GM21423 (cell line): ENCODE measurements around the gene INTS4.
"Not testable (repeated sequence)": the region's sequence is repeated elsewhere in the genome, so short reads cannot be mapped to it uniquely, and the experiment has no call there.

Experiments
- ATAC-seq: cut with Tn5 transposase; IDR thresholded peaks from one replicate; pipeline ENCODE4 v1.9.1; 2021; ENCODE audit warnings: mild to moderate bottlenecking, moderate library complexity; ENCODE audit not compliant: unreplicated experiment

INTS4 gene

GRCh38 chr11:77959434-77959833 is 35.0 kb downstream of the INTS4 start:
- no peak for ATAC-seq

DNA sequence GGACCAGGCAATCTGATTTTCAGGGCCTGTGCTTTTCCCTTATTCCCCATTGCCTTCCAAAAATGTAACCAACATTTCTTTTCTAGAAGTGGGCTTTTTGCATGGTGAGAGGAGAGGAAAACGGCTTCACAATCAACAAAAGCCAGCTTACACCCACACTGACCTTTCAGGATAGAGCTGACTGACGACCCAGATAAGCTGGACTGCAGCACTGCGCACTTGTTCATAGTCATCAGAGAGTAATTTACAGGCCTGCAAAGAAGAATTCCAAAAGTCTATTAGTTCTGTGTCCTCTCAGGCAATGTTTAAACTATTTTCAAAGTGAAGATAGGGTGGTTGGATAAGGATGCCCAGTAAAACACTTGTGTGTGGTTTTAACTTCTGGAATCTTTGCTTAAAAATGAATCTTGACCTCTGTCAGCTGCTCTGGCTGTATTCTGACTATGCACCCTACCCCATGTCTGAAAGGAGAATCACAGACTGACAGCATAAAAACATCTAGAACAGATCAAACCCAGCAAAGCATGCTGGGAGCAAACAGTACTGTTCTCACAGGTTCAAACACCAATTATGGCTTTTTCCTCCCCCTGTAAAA is 35.8 kb downstream of the INTS4 start:
- ATAC-seq = not testable (repeated sequence)

DNA sequence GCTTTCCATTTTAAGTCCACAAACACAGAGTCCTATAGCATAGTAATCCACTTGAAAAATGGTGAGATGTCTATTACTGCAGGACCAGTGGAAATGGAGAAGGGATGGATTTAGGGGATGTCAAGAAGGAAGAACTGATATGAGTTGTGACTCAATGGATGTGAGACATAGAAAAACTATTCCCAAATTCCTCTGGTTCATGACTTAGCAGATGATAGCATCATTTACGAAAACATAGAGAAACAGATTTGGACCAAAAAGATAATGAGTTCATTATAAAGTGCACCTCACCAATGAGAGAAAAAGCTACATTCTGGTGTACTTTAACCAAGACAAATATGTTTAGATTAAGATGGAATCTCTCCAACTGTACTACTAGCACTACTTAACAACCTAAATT is 51.2 kb downstream of the INTS4 start:
- not testable (repeated sequence) for ATAC-seq

GRCh38 chr11:77942465-77942864 is 52.0 kb downstream of the INTS4 start:
- ATAC-seq = not testable (repeated sequence)

DNA sequence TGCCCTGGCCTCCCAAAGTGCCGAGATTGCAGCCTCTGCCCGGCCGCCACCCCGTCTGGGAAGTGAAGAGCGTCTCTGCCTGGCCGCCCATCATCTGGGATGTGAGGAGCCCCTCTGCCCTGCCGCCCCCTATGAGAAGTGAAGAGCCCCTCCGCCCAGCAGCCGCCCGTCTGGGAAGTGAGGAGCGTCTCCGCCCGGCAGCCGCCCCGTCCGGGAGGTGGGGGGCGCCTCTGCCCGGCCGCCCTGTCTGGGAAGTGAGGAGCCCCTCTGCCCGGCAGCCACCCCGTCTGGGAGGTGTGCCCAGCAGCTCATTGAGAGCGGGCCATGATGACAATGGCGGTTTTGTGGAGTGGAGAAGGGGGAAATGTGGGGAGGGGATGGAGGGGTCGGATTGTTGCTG is 60.9 kb downstream of the INTS4 start:
- ATAC-seq = not testable (repeated sequence)

DNA sequence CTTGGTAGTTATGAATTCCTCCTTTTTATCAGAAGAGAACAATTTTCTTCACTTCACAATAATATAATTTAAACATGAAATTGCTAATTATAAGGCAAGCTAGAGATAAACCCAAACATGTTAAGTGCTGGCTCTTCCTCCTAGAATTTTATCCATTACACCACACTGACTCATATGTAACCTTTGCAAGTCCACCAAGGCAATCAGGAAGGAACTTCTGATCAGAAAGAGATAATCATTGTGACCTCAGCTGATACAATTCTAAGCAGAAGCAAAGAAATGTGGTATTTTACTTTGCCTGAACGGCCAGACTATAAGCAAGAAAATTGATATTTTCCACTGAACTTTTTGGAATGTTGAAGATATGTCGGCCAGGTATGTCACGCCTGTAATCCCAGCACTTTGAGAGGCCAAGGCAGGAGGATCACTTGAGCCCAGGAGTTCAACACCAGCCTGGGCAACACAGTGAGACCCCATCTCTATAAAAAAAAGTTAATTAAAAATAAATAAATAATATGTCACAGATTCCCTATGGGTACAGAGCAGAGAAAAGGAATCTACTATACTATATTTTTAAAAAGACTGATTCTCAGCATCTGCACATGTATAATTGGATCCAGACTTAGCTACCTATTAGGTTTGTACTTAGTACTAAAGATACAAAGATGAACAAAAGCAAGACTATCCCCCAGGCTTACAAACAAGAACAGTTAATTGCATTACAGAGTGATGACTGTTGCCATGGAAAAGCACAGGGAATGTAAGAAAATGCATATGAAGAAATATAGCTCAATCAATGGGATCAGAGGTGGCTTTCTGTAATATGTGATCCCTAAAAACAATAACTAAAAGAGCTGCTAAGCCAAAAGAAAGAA is 63.9 kb downstream of the INTS4 start:
- ATAC-seq = not testable (repeated sequence)

GRCh38 chr11:77917713-77918112 is 76.8 kb downstream of the INTS4 start:
- not testable (repeated sequence) for ATAC-seq

DNA sequence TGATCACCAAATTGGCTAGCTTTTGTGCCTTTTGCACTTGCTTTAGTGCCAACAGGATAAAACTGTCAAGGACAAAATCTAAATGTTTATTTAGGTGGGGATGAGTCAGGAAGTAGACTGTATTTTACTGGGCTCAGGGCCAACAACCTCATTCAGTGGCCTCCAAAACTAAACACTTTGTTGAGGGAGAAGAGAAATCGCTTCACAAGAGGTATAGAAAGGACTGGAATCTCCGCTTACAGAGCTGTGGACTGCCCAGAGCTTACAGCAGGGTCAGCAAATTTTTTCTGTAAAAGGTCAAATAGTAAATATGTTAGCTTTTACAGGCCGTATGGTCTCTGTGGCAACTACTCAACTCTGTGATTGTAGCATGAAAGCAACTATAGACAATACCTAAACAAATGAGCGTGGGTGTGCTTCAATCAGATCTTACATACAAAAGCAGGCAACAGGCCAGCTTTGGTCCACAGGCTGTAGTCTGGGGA is 80.1 kb downstream of the INTS4 start:
- not testable (repeated sequence) for ATAC-seq

GRCh38 chr11:77913608-77914306 is 80.7 kb downstream of the INTS4 start:
- not testable (repeated sequence) for ATAC-seq

DNA sequence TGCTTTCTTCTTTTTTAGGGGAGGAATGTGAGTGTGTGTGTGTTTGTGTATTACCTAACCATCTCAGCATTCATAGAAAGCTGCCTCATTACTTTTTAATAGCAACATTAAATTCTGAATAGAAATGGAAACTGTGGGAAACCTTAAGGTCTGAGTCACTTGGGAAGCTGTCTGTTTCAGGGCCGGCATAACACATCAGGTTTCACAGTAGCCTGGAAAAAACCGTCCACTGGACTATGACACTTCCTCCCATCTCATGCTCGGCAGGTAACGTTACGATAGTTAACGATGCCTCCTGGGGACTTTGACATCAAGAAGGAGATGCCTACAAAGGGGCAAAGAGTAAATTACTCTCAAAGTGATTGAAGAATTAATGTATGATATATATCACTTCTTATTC is 83.6 kb downstream of the INTS4 start:
- not testable (repeated sequence) for ATAC-seq

GRCh38 chr11:77909277-77909676 is 85.2 kb downstream of the INTS4 start:
- no peak for ATAC-seq

DNA sequence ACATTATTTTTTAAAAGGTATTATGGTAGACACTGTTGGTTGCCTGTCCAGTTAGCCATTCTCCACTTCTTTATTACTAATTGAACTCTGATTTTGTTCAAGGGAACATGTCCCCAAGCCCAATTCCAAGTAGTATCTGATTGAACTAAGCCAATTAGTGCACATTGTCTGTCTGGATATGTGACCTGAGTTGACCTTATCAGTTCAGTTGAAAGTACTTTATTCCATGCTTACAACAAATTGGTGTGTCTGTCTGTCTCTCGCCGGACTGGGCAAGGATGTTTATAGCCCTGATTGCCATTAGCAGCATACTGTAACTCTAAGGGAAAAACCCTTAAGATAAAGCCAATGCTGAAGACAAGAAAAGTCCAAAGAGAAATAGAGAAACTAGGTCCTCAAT is 85.6 kb downstream of the INTS4 start:
- no peak for ATAC-seq

DNA sequence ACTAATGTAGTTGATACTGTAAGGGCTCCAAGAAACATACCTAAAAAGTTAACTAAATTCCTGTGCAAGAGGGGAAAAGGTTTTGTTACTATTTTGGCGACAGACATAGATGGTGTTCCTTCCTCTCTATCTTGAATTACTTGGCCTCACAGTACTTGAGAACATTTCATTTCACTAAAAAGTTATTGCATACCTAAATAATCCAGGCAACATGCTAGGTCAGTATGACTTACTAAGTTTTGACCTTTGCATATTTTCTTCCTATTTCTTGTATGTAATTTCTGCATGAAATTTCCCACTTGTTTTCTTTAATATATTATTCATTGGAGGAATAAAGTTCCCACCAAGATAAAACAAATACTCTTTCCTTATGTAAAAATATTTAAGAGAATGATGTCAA is 99.5 kb downstream of the INTS4 start:
- ATAC-seq = not testable (repeated sequence)

GRCh38 chr11:77891703-77892102 is 102.8 kb downstream of the INTS4 start:
- not testable (repeated sequence) for ATAC-seq

GRCh38 chr11:77891256-77891655 is 103.2 kb downstream of the INTS4 start:
- ATAC-seq = not testable (repeated sequence)

- not testable (repeated sequence) for ATAC-seq
These were observed 103.8 kb downstream of the INTS4 start for GRCh38 chr11:77890619-77891056.

DNA sequence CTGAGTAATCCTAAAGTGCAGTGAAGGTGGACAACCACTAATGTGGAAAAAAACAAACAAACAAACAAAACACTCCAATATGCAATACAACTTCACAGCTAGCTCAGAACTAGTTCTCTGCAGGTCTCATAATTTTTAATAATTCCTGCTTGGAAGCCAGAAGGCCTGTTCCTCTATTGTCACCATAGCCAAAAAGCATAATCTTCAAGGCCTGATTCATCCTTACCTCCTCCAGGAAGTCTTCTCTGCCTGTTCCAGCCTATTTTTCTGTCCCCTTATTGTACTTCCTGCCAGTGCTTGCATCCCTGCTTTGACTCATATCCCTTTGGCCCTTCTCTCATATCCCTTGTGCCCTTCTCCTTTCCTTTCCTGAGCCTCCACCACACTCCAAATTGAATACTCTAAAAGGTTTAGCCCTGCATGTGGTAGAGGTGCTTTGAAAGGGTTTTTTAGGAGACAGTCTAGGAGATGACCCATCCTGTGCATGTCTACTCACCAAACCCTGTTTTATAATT is 104.3 kb downstream of the INTS4 start:
- not testable (repeated sequence) for ATAC-seq

- ATAC-seq = not testable (repeated sequence)
These were observed 105.4 kb downstream of the INTS4 start for GRCh38 chr11:77889045-77889444.

GRCh38 chr11:77886401-77886800 is 108.1 kb downstream of the INTS4 start:
- ATAC-seq = no peak

DNA sequence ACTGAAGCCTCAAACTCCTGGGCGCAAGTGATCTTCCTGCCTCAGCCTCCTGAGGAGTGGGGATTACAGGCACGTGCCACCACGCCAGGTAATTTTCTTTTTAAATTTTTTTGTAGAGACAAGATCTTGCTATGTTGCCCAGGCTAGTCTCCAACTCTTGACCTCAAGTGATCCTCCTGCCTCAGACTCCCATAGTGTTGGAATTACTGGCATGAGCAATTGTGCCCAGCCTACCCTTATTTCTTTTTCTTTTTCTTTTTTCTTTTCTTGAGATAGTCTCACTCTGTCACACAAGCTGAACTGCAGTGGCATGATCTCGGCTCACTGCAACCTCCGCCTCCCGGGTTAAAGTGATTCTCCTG is 109.7 kb downstream of the INTS4 start:
- ATAC-seq = no peak

DNA sequence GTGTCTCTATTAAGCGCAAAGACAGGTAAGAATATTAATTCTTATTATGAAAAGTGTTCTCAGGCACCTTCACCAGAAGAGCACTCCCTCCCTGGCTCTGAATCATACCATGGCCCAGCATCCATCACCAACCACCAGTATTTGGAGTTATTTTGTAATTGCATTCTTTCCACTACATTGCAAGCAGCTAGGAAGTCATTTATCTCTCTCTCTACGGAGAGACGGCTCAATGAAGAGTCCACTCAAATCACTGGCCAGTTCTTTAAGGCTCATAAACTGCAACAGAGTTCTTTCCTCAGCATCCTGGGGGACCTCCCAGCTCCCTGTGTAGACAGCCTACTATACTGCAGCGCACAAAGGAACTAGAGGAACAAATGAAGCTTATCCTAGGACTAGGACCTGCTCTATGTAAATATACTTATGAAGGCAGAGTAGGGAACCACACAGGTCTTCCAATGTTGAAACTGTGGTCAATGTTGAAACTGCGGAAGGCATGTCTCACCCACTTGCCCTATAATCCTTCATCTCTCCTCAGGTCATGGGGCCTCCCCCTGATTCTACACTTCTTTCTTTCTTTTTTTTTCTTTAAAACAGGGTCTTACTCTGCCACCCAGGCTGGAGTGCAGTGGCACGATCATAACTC is 110.2 kb downstream of the INTS4 start:
- ATAC-seq = no peak
